Measurements from ENCODE around the gene TOR4A.
A peak's percentile ranks its signal among the peaks of the same experiment; 100 is the strongest.

Gene TOR4A

GRCh38 chr9:137293482-137294090 is 16.1 kb downstream of the TOR4A start:
- H3K36me3 ChIP-seq: no peaks in the 10 kb centered on the region
- no peak overlapping the region for H3K4me3 ChIP-seq (ENCODE audit: low read depth in 1 of 2, low read length in 1 of 2)
- peaks cover 0 to 14% of the 10 kb centered on the region in 2 experiments for H3K4me1 ChIP-seq (ENCODE audit: control insufficient read depth in 1 of 2, insufficient read depth in 1 of 2, low read depth in 1 of 2, low read length in 1 of 2)
- TF ChIP-seq CTCF (IDR thresholded peaks at IDR 0.05): no peak
- H3K27me3 ChIP-seq: peaks cover 70% of the 10 kb centered on the region
- no peaks in the 10 kb centered on the region for H3K9me3 ChIP-seq
- no peak overlapping the region for H3K27ac ChIP-seq

GRCh38 chr9:137294091-137294680 is 16.7 kb downstream of the TOR4A start:
- H3K4me1 ChIP-seq (ENCODE audit: control insufficient read depth in 1 of 2, insufficient read depth in 1 of 2, low read depth in 1 of 2, low read length in 1 of 2): peaks cover 0 to 14% of the 10 kb centered on the region in 2 experiments
- no peaks in the 10 kb centered on the region for H3K9me3 ChIP-seq
- H3K27ac ChIP-seq: no peak overlapping the region
- H3K36me3 ChIP-seq: no peaks in the 10 kb centered on the region
- peaks cover 76% of the 10 kb centered on the region for H3K27me3 ChIP-seq
- H3K4me3 ChIP-seq (ENCODE audit: low read depth in 1 of 2, low read length in 1 of 2): no peak overlapping the region
- TF ChIP-seq CTCF (IDR thresholded peaks at IDR 0.05): no peak

- Histone ChIP-seq H3K4me1 (ENCODE audit: control insufficient read depth in 1 of 2, insufficient read depth in 1 of 2, low read depth in 1 of 2, low read length in 1 of 2) (peaks cover 0 to 14% of the 10 kb centered on the region in 2 experiments), H3K27me3 (peaks cover 82% of the 10 kb centered on the region), H3K9me3 (no peaks in the 10 kb centered on the region), H3K4me3 (ENCODE audit: low read depth in 1 of 2, low read length in 1 of 2) (no peak overlapping the region), H3K36me3 (no peaks in the 10 kb centered on the region), H3K27ac (no peak overlapping the region)
- no peak for TF ChIP-seq CTCF (IDR thresholded peaks at IDR 0.05)
Observed at GRCh38 chr9:137294681-137295237, 17.2 kb downstream of the TOR4A start.

- peaks cover 87% of the 10 kb centered on the region for H3K27me3 ChIP-seq
- no peak overlapping the region for H3K27ac ChIP-seq
- peak; percentile 36 for TF ChIP-seq CTCF (IDR thresholded peaks at IDR 0.05)
- peaks cover 0 to 19% of the 10 kb centered on the region in 2 experiments for H3K4me1 ChIP-seq (ENCODE audit: control insufficient read depth in 1 of 2, insufficient read depth in 1 of 2, low read depth in 1 of 2, low read length in 1 of 2)
- no peak overlapping the region for H3K4me3 ChIP-seq (ENCODE audit: low read depth in 1 of 2, low read length in 1 of 2)
- no peaks in the 10 kb centered on the region for H3K36me3 ChIP-seq
- H3K9me3 ChIP-seq: no peaks in the 10 kb centered on the region
Observed at GRCh38 chr9:137295238-137295811, 17.8 kb downstream of the TOR4A start.

GRCh38 chr9:137295849-137296669 is 18.5 kb downstream of the TOR4A start:
- H3K4me3 ChIP-seq (ENCODE audit: low read depth in 1 of 2, low read length in 1 of 2): no peak overlapping the region

More at GRCh38 chr9:137295849-137296669, 18.5 kb downstream of the TOR4A start:
- peaks cover 4 to 26% of the 10 kb centered on the region in 2 experiments for H3K4me1 ChIP-seq (ENCODE audit: control insufficient read depth in 1 of 2, insufficient read depth in 1 of 2, low read depth in 1 of 2, low read length in 1 of 2)
- H3K27ac ChIP-seq: no peak overlapping the region
- H3K9me3 ChIP-seq: no peaks in the 10 kb centered on the region
- peaks cover 95% of the 10 kb centered on the region for H3K27me3 ChIP-seq
- H3K36me3 ChIP-seq: no peaks in the 10 kb centered on the region
- TF ChIP-seq CTCF (IDR thresholded peaks at IDR 0.05): no peak

All from neutrophil (primary cell).